ENCODE measurements around the gene AMN1. TPM values are rescaled to one million over a fixed set of nuclear protein-coding genes. Genes with fewer than 3 reads are reported as not detected.
"Not testable (repeated sequence)": the region's sequence is repeated elsewhere in the genome, so short reads cannot be mapped to it uniquely, and the experiment has no call there.

Gene AMN1
- total and polyA plus RNA-seq, 2 of the 4 experiments (the other 2 are of a cell fraction), result 3.4 to 5.2 TPM

DNA sequence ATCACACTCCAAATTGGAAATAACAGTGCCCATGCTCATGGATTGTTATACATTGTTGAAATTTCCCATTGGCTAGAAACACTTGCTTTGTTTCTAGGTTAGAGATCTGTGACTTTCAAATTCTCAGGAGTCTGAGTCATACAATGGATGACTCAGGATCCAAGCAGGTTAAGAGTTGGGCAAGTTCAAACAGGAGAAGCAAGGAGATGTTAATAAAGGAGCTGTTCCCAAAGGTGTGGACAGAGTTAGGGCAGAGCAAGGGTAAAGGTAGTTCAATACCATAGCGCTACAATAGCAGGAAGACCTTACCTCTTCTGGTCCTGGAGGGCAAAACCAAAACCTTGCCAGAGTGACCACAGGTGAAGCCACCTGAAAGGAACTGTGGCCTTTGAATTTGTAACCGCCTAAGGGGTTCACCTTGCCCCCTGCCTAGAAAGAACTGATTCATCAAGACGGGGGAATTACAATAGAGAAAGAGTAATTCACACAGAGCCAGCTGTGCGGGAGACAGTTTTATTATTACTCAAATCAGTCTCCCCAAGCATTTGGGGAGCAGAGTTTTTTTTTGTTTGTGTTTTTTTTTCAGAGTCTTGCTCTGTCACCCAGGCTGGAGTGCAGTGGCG lies 4.2 kb upstream of the AMN1 start:
- H4K8ac ChIP-seq (ENCODE audit: low read depth in 2 of 2, low read length in 2 of 2), result peak overlapping the region in 1 of 2 experiments; percentile 64; a peak in 2 of 4 replicates
- H4K91ac ChIP-seq (ENCODE audit: insufficient read depth, low read depth, low read length), result peak overlapping the region; percentile 20; the same call in 1 of the 2 replicates
- H3K9ac ChIP-seq (ENCODE audit: low read depth, low read length), result no peak overlapping the region
- H3K9me3 ChIP-seq (ENCODE audit: control insufficient read depth, insufficient read depth, low read length), result no peaks in the 10 kb centered on the region
- peak overlapping the region; percentile 36 for H2BK5ac ChIP-seq (ENCODE audit: low read depth, low read length, poor library complexity, severe bottlenecking)
- H2AFZ ChIP-seq (replicated peaks; ENCODE audit: low read length, poor library complexity), result no peak overlapping the region
- H3K27me3 ChIP-seq (ENCODE audit: control insufficient read depth, insufficient read depth, low read length), result no peaks in the 10 kb centered on the region
- WGBS, 2 experiments (ENCODE audit: extremely low coverage in 2 of 2, insufficient read length in 1 of 2), result 76% methylated on average over 2 of the region's 5 CpGs; no CpG with 5 or more reads in 1 of the 2 experiments
- H3K14ac ChIP-seq (replicated peaks; ENCODE audit: low read depth, low read length), result no peak overlapping the region
- POLR2A ChIA-PET (ENCODE audit: unreplicated experiment), result no interaction called here
- TF ChIP-seq NFE2L2 (IDR thresholded peaks at IDR 0.05; ENCODE audit: low read depth, low read length) (peak; percentile 59; the same call in 1 of the 2 replicates), CEBPB (IDR thresholded peaks at IDR 0.05; ENCODE audit: low read depth, low read length) (peak; percentile 83), FOS (IDR thresholded peaks at IDR 0.05; ENCODE audit: low read depth, low read length) (peak; percentile 87)
- TF ChIP-seq, protein P1, sequence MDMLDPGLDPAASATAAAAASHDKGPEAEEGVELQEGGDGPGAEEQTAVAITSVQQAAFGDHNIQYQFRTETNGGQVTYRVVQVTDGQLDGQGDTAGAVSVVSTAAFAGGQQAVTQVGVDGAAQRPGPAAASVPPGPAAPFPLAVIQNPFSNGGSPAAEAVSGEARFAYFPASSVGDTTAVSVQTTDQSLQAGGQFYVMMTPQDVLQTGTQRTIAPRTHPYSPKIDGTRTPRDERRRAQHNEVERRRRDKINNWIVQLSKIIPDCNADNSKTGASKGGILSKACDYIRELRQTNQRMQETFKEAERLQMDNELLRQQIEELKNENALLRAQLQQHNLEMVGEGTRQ (IDR thresholded peaks at IDR 0.05; ENCODE audit: low read depth, low read length), result no peak
- BruUV-seq (replicated peaks), result no TSS peak
- peak overlapping the region; percentile 65; the same call in 1 of the 2 replicates for H3K4ac ChIP-seq (ENCODE audit: low read depth, low read length)
- peak overlapping the region; percentile 69; the same call in 1 of the 2 replicates for H2BK20ac ChIP-seq (ENCODE audit: low read depth, low read length)
- CTCF ChIA-PET, result interaction anchor here (0.6 kb wide), 1 partner anchor 81 kb away, joined by 3 read pairs; no protein-coding TSS in a partner anchor
- H3K4me3 ChIP-seq (ENCODE audit: insufficient read depth, low read depth, low read length), result no peak overlapping the region
- no peaks in the 10 kb centered on the region for H3K9me1 ChIP-seq (ENCODE audit: insufficient read depth, low read length)
- H4K20me1 ChIP-seq (ENCODE audit: insufficient read depth, low read length), result no peaks in the 10 kb centered on the region
- ATAC-seq (ENCODE audit: low read depth) (no peak), DNase-seq (peak; percentile 83)
- 0 out of 2 replicates have a peak overlapping the region, but pooled peaks have one; percentile 18 for H3K27ac ChIP-seq (ENCODE audit: insufficient read depth, low read length)
- peak overlapping the region; percentile 95 for H2AK5ac ChIP-seq (ENCODE audit: low read depth, low read length)
- no peaks in the 10 kb centered on the region for H3K36me3 ChIP-seq (ENCODE audit: control insufficient read depth, insufficient read depth, low read length)
- H3K23ac ChIP-seq (ENCODE audit: low read depth, low read length), result no peak overlapping the region
- H4K5ac ChIP-seq (ENCODE audit: low read depth, low read length), result no peak overlapping the region
- H2BK15ac ChIP-seq (ENCODE audit: low read depth, low read length), result peak overlapping the region; percentile 87; the same call in 2 of the 3 replicates
- intact Hi-C loops (cut with micrococcal nuclease), result loop anchor here (2.0 kb wide), 1 partner anchor 14 kb away; no protein-coding TSS in a partner anchor
- in situ Hi-C loops (cut with MboI; ENCODE audit: low sequenced_read_pairs), result no loop called here
- H3K18ac ChIP-seq (ENCODE audit: low read depth, low read length), result peak overlapping the region; percentile 32; the same call in 1 of the 2 replicates
- peak overlapping the region; percentile 48; the same call in 1 of the 2 replicates for H2BK120ac ChIP-seq (ENCODE audit: low read depth, low read length)
- dilution Hi-C loops (cut with HindIII; ENCODE audit: low sequenced_read_pairs, unreplicated experiment), result no loop called here
- no peak overlapping the region for H3K4me2 ChIP-seq (ENCODE audit: low read depth, low read length)
- no peak overlapping the region for H2AK9ac ChIP-seq (replicated peaks; ENCODE audit: low read depth, low read length, poor library complexity)
- H3K56ac ChIP-seq (ENCODE audit: extremely low read depth, insufficient read depth, low read length), result no peak overlapping the region
- peaks cover 4% of the 10 kb centered on the region; the same call in 1 of the 2 replicates for H3K4me1 ChIP-seq (ENCODE audit: control insufficient read depth, insufficient read depth, low read length)
- peaks cover 5 to 10% of the 10 kb centered on the region in 2 experiments; a peak in 3 of 4 replicates for H3K79me1 ChIP-seq (ENCODE audit: low read depth in 1 of 2, low read length in 2 of 2)

DNA sequence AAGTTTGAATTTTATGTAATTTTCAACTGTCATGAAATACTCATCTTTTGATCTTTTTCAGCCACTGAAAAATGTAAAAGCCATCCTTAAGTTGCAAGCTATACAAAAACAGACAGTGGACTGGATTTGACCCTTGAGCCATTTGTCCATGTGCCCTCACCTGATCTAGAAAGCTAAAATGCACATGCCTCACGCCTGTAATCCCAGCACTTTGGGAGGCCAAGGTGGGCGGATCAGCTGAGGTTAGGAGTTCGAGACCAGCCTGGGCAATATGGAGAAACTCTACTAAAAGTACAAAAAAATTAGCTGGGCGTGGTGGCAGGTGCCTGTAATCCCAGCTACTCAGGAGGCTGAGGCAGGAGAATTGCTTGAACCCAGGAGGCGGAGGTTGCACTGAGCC lies 2.4 kb upstream of the AMN1 start:
- H3K4me2 ChIP-seq (ENCODE audit: low read depth, low read length); H3K23ac ChIP-seq (ENCODE audit: low read depth, low read length); H2AK9ac ChIP-seq (replicated peaks; ENCODE audit: low read depth, low read length, poor library complexity); ATAC-seq (ENCODE audit: low read depth); H3K4me3 ChIP-seq (ENCODE audit: insufficient read depth, low read depth, low read length); H3K9me1 ChIP-seq (ENCODE audit: insufficient read depth, low read length); in situ Hi-C loops (cut with MboI; ENCODE audit: low sequenced_read_pairs); intact Hi-C loops (cut with micrococcal nuclease); H3K14ac ChIP-seq (replicated peaks; ENCODE audit: low read depth, low read length); H3K4me1 ChIP-seq (ENCODE audit: control insufficient read depth, insufficient read depth, low read length); H3K18ac ChIP-seq (ENCODE audit: low read depth, low read length); BruUV-seq (replicated peaks); H2BK15ac ChIP-seq (ENCODE audit: low read depth, low read length); DNase-seq; H2AFZ ChIP-seq (replicated peaks; ENCODE audit: low read length, poor library complexity); H3K9ac ChIP-seq (ENCODE audit: low read depth, low read length); H3K9me3 ChIP-seq (ENCODE audit: control insufficient read depth, insufficient read depth, low read length); H3K27ac ChIP-seq (ENCODE audit: insufficient read depth, low read length); H3K56ac ChIP-seq (ENCODE audit: extremely low read depth, insufficient read depth, low read length); POLR2A ChIA-PET (ENCODE audit: unreplicated experiment); H3K27me3 ChIP-seq (ENCODE audit: control insufficient read depth, insufficient read depth, low read length); H2BK5ac ChIP-seq (ENCODE audit: low read depth, low read length, poor library complexity, severe bottlenecking); dilution Hi-C loops (cut with HindIII; ENCODE audit: low sequenced_read_pairs, unreplicated experiment); H4K91ac ChIP-seq (ENCODE audit: insufficient read depth, low read depth, low read length); H4K20me1 ChIP-seq (ENCODE audit: insufficient read depth, low read length); H3K79me1 ChIP-seq (ENCODE audit: low read depth in 1 of 2, low read length in 2 of 2); H3K36me3 ChIP-seq (ENCODE audit: control insufficient read depth, insufficient read depth, low read length): not testable (repeated sequence)
- Histone ChIP-seq H4K8ac (ENCODE audit: low read depth in 2 of 2, low read length in 2 of 2) (peak overlapping the region in 1 of 2 experiments; percentile 51; a peak in 1 of 4 replicates), H2BK120ac (ENCODE audit: low read depth, low read length) (0 out of 2 replicates have a peak overlapping the region, but pooled peaks have one; percentile 29), H2BK20ac (ENCODE audit: low read depth, low read length) (peak overlapping the region; percentile 55; the same call in 1 of the 2 replicates), H4K5ac (ENCODE audit: low read depth, low read length) (peak overlapping the region; percentile 19; the same call in 1 of the 2 replicates), H2AK5ac (ENCODE audit: low read depth, low read length) (peak overlapping the region; percentile 57; the same call in 1 of the 2 replicates), H3K4ac (ENCODE audit: low read depth, low read length) (peak overlapping the region; percentile 30; the same call in 1 of the 2 replicates)
- CTCF ChIA-PET, result interaction anchor here (1.0 kb wide), 1 partner anchor 160 kb away, joined by 3 read pairs; no protein-coding TSS in a partner anchor
- no CpG with 5 or more reads among the region's 5 CpGs for WGBS, 2 experiments (ENCODE audit: extremely low coverage in 2 of 2, insufficient read length in 1 of 2)
